ENCODE data around the gene ZNF283.
"Not testable (repeated sequence)": the region's sequence is repeated elsewhere in the genome, so short reads cannot be mapped to it uniquely, and the experiment has no call there.

Gene ZNF283

DNA sequence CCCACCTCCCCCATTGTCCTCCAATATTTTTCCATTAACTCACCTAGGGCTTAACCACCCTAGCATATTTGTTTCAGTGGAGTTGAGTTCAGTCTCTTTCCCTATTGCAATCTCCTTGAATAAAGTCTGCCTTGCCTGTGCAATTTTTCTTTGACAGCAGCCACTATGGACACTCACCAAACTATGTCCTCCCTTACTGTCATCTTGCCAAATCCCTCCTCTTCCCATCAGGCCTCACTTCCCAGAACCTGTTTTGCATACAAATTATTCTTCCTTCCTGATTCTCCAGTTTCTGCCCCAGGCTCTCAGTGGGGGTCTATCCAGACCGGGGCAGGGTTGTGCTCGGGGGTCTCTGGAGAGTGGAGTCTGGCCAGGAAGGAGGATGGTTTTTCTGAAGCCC, 22.7 kb upstream of the ZNF283 start:
- H3K4me1 ChIP-seq (ENCODE audit: control insufficient read depth in 1 of 2, insufficient read depth in 2 of 2, low read length in 2 of 2): no peaks in the 10 kb centered on the region
- no CpG with 5 or more reads among the region's 2 CpGs for WGBS (ENCODE audit: extremely low coverage, insufficient coverage, insufficient read length)
- DNase-seq: no peak
- no peak overlapping the region for H2AK5ac ChIP-seq (ENCODE audit: low read length)
- no peak overlapping the region for H2BK120ac ChIP-seq (ENCODE audit: insufficient read depth, low read length, poor library complexity)
- H3K27me3 ChIP-seq (ENCODE audit: insufficient read depth, low read length): no peaks in the 10 kb centered on the region
- no peaks in the 10 kb centered on the region for H3K79me2 ChIP-seq (ENCODE audit: control insufficient read depth, insufficient read depth, low read length, poor library complexity)
- H4K12ac ChIP-seq (ENCODE audit: low read depth, low read length): no peak overlapping the region
- H3K79me1 ChIP-seq (ENCODE audit: low read length): no peaks in the 10 kb centered on the region
- no peak overlapping the region for H3K23ac ChIP-seq (ENCODE audit: low read length)
- H3K27ac ChIP-seq (ENCODE audit: low read depth, low read length): no peak overlapping the region
- no peak overlapping the region for H2BK5ac ChIP-seq (ENCODE audit: low read depth, low read length, poor library complexity)
- no peak overlapping the region for H3K4me2 ChIP-seq (ENCODE audit: low read length)
- no peak overlapping the region for H2AFZ ChIP-seq (ENCODE audit: insufficient read depth, low read length, poor library complexity)
- no peak overlapping the region for H4K8ac ChIP-seq (ENCODE audit: low read depth, low read length)
- H3K18ac ChIP-seq (ENCODE audit: low read length): no peak overlapping the region
- H3K4ac ChIP-seq (ENCODE audit: low read depth, low read length): no peak overlapping the region
- no peaks in the 10 kb centered on the region for H3K9me3 ChIP-seq (ENCODE audit: insufficient read depth, low read depth, low read length)
- no peak overlapping the region for H4K91ac ChIP-seq (ENCODE audit: low read depth, low read length)
- H3K9ac ChIP-seq (ENCODE audit: low read length): no peak overlapping the region
- no peaks in the 10 kb centered on the region for H3K36me3 ChIP-seq (ENCODE audit: control insufficient read depth in 1 of 2, insufficient read depth in 2 of 2, low read length in 2 of 2)
- no peak overlapping the region for H3K14ac ChIP-seq (ENCODE audit: low read length)
- H2BK12ac ChIP-seq (ENCODE audit: low read length): no peak overlapping the region
- H3K4me3 ChIP-seq (ENCODE audit: low read depth, low read length): no peak overlapping the region

DNA sequence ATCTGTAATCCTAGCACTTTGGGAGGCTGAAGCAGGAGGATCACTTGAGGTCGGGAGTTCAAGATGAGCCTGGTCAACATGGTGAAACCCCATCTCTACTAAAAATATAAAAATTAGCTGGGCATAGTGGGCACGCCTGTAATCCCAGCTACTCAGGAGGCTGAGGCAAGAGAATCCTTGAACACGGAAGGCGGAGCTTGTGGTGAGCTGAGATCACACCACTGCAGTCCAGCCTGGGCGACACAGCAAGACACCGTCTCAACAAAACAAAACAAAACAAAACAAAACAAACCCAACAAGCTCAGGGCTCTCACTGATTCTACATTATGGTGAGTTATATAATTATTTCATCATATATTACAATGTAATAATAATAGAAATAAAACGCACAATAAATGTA, 20.7 kb upstream of the ZNF283 start:
- H3K4ac ChIP-seq (ENCODE audit: low read depth, low read length); H4K91ac ChIP-seq (ENCODE audit: low read depth, low read length); H3K79me2 ChIP-seq (ENCODE audit: control insufficient read depth, insufficient read depth, low read length, poor library complexity); H3K9ac ChIP-seq (ENCODE audit: low read length); H2BK5ac ChIP-seq (ENCODE audit: low read depth, low read length, poor library complexity); H3K18ac ChIP-seq (ENCODE audit: low read length); DNase-seq; H2BK120ac ChIP-seq (ENCODE audit: insufficient read depth, low read length, poor library complexity); H3K4me1 ChIP-seq (ENCODE audit: control insufficient read depth in 1 of 2, insufficient read depth in 2 of 2, low read length in 2 of 2); H2BK12ac ChIP-seq (ENCODE audit: low read length); H2AK5ac ChIP-seq (ENCODE audit: low read length); H3K9me3 ChIP-seq (ENCODE audit: insufficient read depth, low read depth, low read length); H3K23ac ChIP-seq (ENCODE audit: low read length); H3K79me1 ChIP-seq (ENCODE audit: low read length); H4K12ac ChIP-seq (ENCODE audit: low read depth, low read length); H4K8ac ChIP-seq (ENCODE audit: low read depth, low read length); H3K36me3 ChIP-seq (ENCODE audit: control insufficient read depth in 1 of 2, insufficient read depth in 2 of 2, low read length in 2 of 2); H3K27me3 ChIP-seq (ENCODE audit: insufficient read depth, low read length); H3K27ac ChIP-seq (ENCODE audit: low read depth, low read length); H3K14ac ChIP-seq (ENCODE audit: low read length); H3K4me2 ChIP-seq (ENCODE audit: low read length); H3K4me3 ChIP-seq (ENCODE audit: low read depth, low read length); H2AFZ ChIP-seq (ENCODE audit: insufficient read depth, low read length, poor library complexity): not testable (repeated sequence)
- WGBS (ENCODE audit: extremely low coverage, insufficient coverage, insufficient read length): no CpG with 5 or more reads among the region's 7 CpGs

DNA sequence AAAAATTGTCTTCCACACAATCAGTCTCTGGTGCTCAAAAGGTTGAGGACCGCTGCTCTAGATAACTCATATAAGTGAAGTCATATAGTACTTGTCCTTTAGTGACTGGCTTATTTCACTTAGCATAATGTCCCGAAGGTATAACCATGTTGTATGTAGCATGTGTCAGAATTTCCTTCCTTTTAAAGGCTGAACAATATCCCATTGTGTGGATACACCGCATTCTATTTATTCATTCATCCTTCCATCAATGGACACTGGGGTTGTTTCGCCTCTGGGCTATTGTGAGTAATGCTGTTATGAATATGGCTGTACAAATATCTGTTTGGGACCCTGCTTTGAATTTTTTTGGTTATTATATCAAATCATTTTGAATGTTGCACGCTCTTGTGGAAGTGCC, 20.3 kb upstream of the ZNF283 start:
- no peak for DNase-seq
- H2AK5ac ChIP-seq (ENCODE audit: low read length): no peak overlapping the region
- no peak overlapping the region for H4K8ac ChIP-seq (ENCODE audit: low read depth, low read length)
- no CpG with 5 or more reads among the region's 5 CpGs for WGBS (ENCODE audit: extremely low coverage, insufficient coverage, insufficient read length)
- no peak overlapping the region for H3K4ac ChIP-seq (ENCODE audit: low read depth, low read length)
- H3K23ac ChIP-seq (ENCODE audit: low read length): no peak overlapping the region
- no peaks in the 10 kb centered on the region for H3K4me1 ChIP-seq (ENCODE audit: control insufficient read depth in 1 of 2, insufficient read depth in 2 of 2, low read length in 2 of 2)
- H3K18ac ChIP-seq (ENCODE audit: low read length): no peak overlapping the region
- no peak overlapping the region for H4K12ac ChIP-seq (ENCODE audit: low read depth, low read length)
- H3K27me3 ChIP-seq (ENCODE audit: insufficient read depth, low read length): no peaks in the 10 kb centered on the region
- no peak overlapping the region for H4K91ac ChIP-seq (ENCODE audit: low read depth, low read length)
- no peak overlapping the region for H2AFZ ChIP-seq (ENCODE audit: insufficient read depth, low read length, poor library complexity)
- no peak overlapping the region for H3K4me2 ChIP-seq (ENCODE audit: low read length)
- H3K79me1 ChIP-seq (ENCODE audit: low read length): no peaks in the 10 kb centered on the region
- no peak overlapping the region for H3K27ac ChIP-seq (ENCODE audit: low read depth, low read length)
- no peak overlapping the region for H2BK12ac ChIP-seq (ENCODE audit: low read length)
- H3K4me3 ChIP-seq (ENCODE audit: low read depth, low read length): no peak overlapping the region
- no peak overlapping the region for H3K9ac ChIP-seq (ENCODE audit: low read length)
- H3K36me3 ChIP-seq (ENCODE audit: control insufficient read depth in 1 of 2, insufficient read depth in 2 of 2, low read length in 2 of 2): no peaks in the 10 kb centered on the region
- no peaks in the 10 kb centered on the region for H3K79me2 ChIP-seq (ENCODE audit: control insufficient read depth, insufficient read depth, low read length, poor library complexity)
- H3K9me3 ChIP-seq (ENCODE audit: insufficient read depth, low read depth, low read length): no peaks in the 10 kb centered on the region
- H2BK120ac ChIP-seq (ENCODE audit: insufficient read depth, low read length, poor library complexity): no peak overlapping the region
- H2BK5ac ChIP-seq (ENCODE audit: low read depth, low read length, poor library complexity): no peak overlapping the region
- no peak overlapping the region for H3K14ac ChIP-seq (ENCODE audit: low read length)

DNA sequence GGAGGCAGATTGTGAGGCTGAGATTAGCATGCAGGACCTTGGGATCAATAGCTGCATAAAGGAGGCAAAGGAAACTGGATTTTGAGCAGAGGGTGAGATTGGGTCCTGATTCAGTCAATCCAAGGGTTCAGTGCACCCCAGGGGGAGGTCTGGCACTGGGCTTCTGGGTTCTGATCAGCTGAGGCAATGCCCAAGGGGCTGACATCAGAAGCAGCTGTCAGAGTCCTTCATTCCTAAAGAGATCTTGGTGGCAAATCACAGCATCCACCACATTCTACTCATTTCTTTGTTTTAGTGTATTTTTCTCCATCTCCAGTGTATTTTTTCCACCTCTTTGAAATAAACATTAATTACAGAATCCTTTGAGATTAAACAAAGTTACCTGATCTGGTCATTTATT, 19.5 kb upstream of the ZNF283 start:
- Histone ChIP-seq H4K8ac (ENCODE audit: low read depth, low read length) (no peak overlapping the region), H3K9ac (ENCODE audit: low read length) (no peak overlapping the region), H3K4me2 (ENCODE audit: low read length) (no peak overlapping the region), H3K79me2 (ENCODE audit: control insufficient read depth, insufficient read depth, low read length, poor library complexity) (no peaks in the 10 kb centered on the region), H3K23ac (ENCODE audit: low read length) (no peak overlapping the region), H2AFZ (ENCODE audit: insufficient read depth, low read length, poor library complexity) (no peak overlapping the region), H3K79me1 (ENCODE audit: low read length) (no peaks in the 10 kb centered on the region), H4K91ac (ENCODE audit: low read depth, low read length) (no peak overlapping the region), H3K4me3 (ENCODE audit: low read depth, low read length) (no peak overlapping the region), H3K18ac (ENCODE audit: low read length) (no peak overlapping the region), H3K14ac (ENCODE audit: low read length) (no peak overlapping the region), H2BK12ac (ENCODE audit: low read length) (no peak overlapping the region), H3K27me3 (ENCODE audit: insufficient read depth, low read length) (no peaks in the 10 kb centered on the region), H3K4me1 (ENCODE audit: control insufficient read depth in 1 of 2, insufficient read depth in 2 of 2, low read length in 2 of 2) (no peaks in the 10 kb centered on the region), H3K27ac (ENCODE audit: low read depth, low read length) (no peak overlapping the region), H3K4ac (ENCODE audit: low read depth, low read length) (no peak overlapping the region), H3K36me3 (ENCODE audit: control insufficient read depth in 1 of 2, insufficient read depth in 2 of 2, low read length in 2 of 2) (no peaks in the 10 kb centered on the region), H2BK5ac (ENCODE audit: low read depth, low read length, poor library complexity) (no peak overlapping the region), H2AK5ac (ENCODE audit: low read length) (no peak overlapping the region), H4K12ac (ENCODE audit: low read depth, low read length) (no peak overlapping the region), H2BK120ac (ENCODE audit: insufficient read depth, low read length, poor library complexity) (no peak overlapping the region), H3K9me3 (ENCODE audit: insufficient read depth, low read depth, low read length) (no peaks in the 10 kb centered on the region)
- no peak for DNase-seq
